ENCODE data around the gene VSNL1. TPM values are rescaled to one million over a fixed set of nuclear protein-coding genes. Genes with fewer than 3 reads are reported as not detected.

Gene VSNL1
- total and polyA plus RNA-seq, 2 donors = 0.47 to 1.4 TPM

- H3K27ac ChIP-seq (ENCODE audit: low read depth in 1 of 2, low read length in 1 of 2) = no peak overlapping the region
- no peaks in the 10 kb centered on the region for H3K4me1 ChIP-seq (ENCODE audit: control insufficient read depth in 2 of 2, insufficient read depth in 2 of 2, low read length in 2 of 2)
- H3K4me3 ChIP-seq (ENCODE audit: low read length in 2 of 2) = no peak overlapping the region
- no peaks in the 10 kb centered on the region for H3K27me3 ChIP-seq (ENCODE audit: control insufficient read depth in 2 of 2, insufficient read depth in 1 of 2, low read length in 1 of 2)
- no peak for DNase-seq (ENCODE audit: low read depth in 6 of 9, low spot score in 9 of 9)
- 91% methylated on average over 4 of the region's 4 CpGs for WGBS
- no peaks in the 10 kb centered on the region for H3K9me3 ChIP-seq (ENCODE audit: control insufficient read depth in 2 of 2, insufficient read depth in 1 of 2, low read length in 1 of 2)
- H3K36me3 ChIP-seq (ENCODE audit: control insufficient read depth in 2 of 2, insufficient read depth in 2 of 2, low read length in 1 of 2) = no peaks in the 10 kb centered on the region
Observed at GRCh38 chr2:17584689-17585088, 44.2 kb downstream of the VSNL1 start.

DNA sequence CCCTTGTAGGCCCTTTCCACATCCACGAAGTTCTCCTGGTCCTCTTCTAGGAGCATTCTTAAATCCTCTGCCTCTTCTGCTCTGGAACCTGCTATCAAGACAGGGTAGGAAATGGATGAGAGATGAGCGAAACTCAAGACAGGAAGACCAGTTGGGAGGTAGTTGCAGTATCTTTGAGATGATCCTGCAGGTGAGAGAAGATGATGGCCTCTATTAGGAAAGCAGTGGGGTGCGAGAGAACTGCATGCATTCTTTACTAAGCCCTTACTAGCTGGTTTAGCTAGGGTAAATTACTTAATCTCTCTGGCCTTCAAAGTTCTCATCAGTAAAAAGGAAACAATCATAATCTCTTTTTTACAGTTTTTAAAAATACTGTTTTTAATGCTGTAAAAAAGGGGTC, 47.0 kb downstream of the VSNL1 start:
- H3K36me3 ChIP-seq (ENCODE audit: control insufficient read depth in 2 of 2, insufficient read depth in 2 of 2, low read length in 1 of 2) = no peaks in the 10 kb centered on the region
- 87% methylated on average over 3 of the region's 3 CpGs for WGBS
- H3K4me3 ChIP-seq (ENCODE audit: low read length in 2 of 2) = no peak overlapping the region

DNA sequence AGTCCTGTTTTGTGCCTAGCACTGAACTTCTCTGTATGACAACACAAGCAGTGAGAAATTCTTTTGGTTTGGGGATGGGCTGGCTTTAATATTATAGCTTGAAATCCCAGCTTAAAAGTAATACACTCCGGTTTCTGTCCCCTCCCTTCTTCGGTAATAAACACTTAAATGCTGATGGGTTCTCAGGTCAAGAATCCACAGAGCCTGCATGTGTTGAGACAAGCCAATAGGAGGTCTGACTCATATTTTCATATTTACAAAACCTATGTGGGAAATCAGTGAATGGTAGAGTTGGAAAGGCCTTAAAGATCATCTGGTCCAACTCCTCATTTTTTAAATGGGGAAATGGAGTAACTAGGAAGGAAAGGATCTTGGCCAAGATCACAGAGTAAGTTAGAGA, 47.5 kb downstream of the VSNL1 start:
- Histone ChIP-seq H3K4me3 (ENCODE audit: low read length in 2 of 2) (no peak overlapping the region), H3K27me3 (ENCODE audit: control insufficient read depth in 2 of 2, insufficient read depth in 1 of 2, low read length in 1 of 2) (no peaks in the 10 kb centered on the region), H3K9me3 (ENCODE audit: control insufficient read depth in 2 of 2, insufficient read depth in 1 of 2, low read length in 1 of 2) (no peaks in the 10 kb centered on the region), H3K36me3 (ENCODE audit: control insufficient read depth in 2 of 2, insufficient read depth in 2 of 2, low read length in 1 of 2) (no peaks in the 10 kb centered on the region), H3K27ac (ENCODE audit: low read depth in 1 of 2, low read length in 1 of 2) (no peak overlapping the region), H3K4me1 (ENCODE audit: control insufficient read depth in 2 of 2, insufficient read depth in 2 of 2, low read length in 2 of 2) (no peaks in the 10 kb centered on the region)
- DNase-seq (ENCODE audit: low read depth in 6 of 9, low spot score in 9 of 9) = no peak
- WGBS = 91% methylated on average over 2 of the region's 2 CpGs

More for the DNA sequence above, 47.0 kb downstream of the VSNL1 start:
- Histone ChIP-seq H3K4me1 (ENCODE audit: control insufficient read depth in 2 of 2, insufficient read depth in 2 of 2, low read length in 2 of 2) (no peaks in the 10 kb centered on the region), H3K27me3 (ENCODE audit: control insufficient read depth in 2 of 2, insufficient read depth in 1 of 2, low read length in 1 of 2) (no peaks in the 10 kb centered on the region), H3K27ac (ENCODE audit: low read depth in 1 of 2, low read length in 1 of 2) (no peak overlapping the region), H3K9me3 (ENCODE audit: control insufficient read depth in 2 of 2, insufficient read depth in 1 of 2, low read length in 1 of 2) (no peaks in the 10 kb centered on the region)
- DNase-seq (ENCODE audit: low read depth in 6 of 9, low spot score in 9 of 9) = no peak

DNA sequence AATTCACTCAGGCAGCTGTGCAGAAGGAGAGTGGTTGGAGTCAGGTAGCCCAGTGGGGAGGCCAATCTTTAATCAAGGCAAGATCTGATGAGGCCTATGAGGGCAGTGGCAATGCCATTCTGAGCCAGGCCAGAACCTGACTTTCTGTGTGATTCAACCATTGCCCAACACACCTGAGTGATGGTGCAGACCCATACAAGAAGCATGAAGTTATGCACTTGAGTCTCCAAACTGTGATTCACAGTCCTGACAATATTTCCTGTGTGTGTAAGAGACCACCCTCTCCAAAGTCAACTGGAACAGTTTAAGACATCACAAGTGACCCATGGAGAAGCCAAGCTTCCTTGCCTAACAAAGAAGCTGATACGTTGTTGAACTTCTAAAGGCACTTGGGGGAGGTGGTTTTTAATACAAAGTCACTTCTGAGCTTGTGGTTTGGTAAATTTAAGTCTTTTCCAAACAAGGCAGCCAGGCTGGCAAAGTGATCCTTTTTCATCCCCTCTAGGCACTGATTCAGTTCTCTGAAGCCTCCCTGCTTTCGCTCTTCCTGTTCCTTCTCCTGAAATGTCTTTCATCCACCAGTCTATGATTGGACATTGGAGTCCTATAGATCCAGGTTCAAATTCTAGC, 49.0 kb downstream of the VSNL1 start:
- no peaks in the 10 kb centered on the region for H3K4me1 ChIP-seq (ENCODE audit: control insufficient read depth in 2 of 2, insufficient read depth in 2 of 2, low read length in 2 of 2)
- no peaks in the 10 kb centered on the region for H3K27me3 ChIP-seq (ENCODE audit: control insufficient read depth in 2 of 2, insufficient read depth in 1 of 2, low read length in 1 of 2)
- 94% methylated on average over 2 of the region's 2 CpGs for WGBS

GRCh38 chr2:17590342-17590911, 49.9 kb downstream of the VSNL1 start:
- Histone ChIP-seq H3K4me3 (ENCODE audit: low read length in 2 of 2) (no peak overlapping the region), H3K27ac (ENCODE audit: low read depth in 1 of 2, low read length in 1 of 2) (peak overlapping the region in 1 of 2 donors; percentile 42), H3K36me3 (ENCODE audit: control insufficient read depth in 2 of 2, insufficient read depth in 2 of 2, low read length in 1 of 2) (no peaks in the 10 kb centered on the region), H3K27me3 (ENCODE audit: control insufficient read depth in 2 of 2, insufficient read depth in 1 of 2, low read length in 1 of 2) (no peaks in the 10 kb centered on the region), H3K4me1 (ENCODE audit: control insufficient read depth in 2 of 2, insufficient read depth in 2 of 2, low read length in 2 of 2) (no peaks in the 10 kb centered on the region), H3K9me3 (ENCODE audit: control insufficient read depth in 2 of 2, insufficient read depth in 1 of 2, low read length in 1 of 2) (no peaks in the 10 kb centered on the region)
- 81% methylated on average over 2 of the region's 2 CpGs for WGBS
- DNase-seq (ENCODE audit: low read depth in 6 of 9, low spot score in 9 of 9) = no peak

More for the DNA sequence above, 49.0 kb downstream of the VSNL1 start:
- no peaks in the 10 kb centered on the region for H3K9me3 ChIP-seq (ENCODE audit: control insufficient read depth in 2 of 2, insufficient read depth in 1 of 2, low read length in 1 of 2)
- no peaks in the 10 kb centered on the region for H3K36me3 ChIP-seq (ENCODE audit: control insufficient read depth in 2 of 2, insufficient read depth in 2 of 2, low read length in 1 of 2)
- peak overlapping the region in 1 of 2 donors; percentile 65 for H3K27ac ChIP-seq (ENCODE audit: low read depth in 1 of 2, low read length in 1 of 2)
- DNase-seq (ENCODE audit: low read depth in 6 of 9, low spot score in 9 of 9) = no peak
- H3K4me3 ChIP-seq (ENCODE audit: low read length in 2 of 2) = no peak overlapping the region

DNA sequence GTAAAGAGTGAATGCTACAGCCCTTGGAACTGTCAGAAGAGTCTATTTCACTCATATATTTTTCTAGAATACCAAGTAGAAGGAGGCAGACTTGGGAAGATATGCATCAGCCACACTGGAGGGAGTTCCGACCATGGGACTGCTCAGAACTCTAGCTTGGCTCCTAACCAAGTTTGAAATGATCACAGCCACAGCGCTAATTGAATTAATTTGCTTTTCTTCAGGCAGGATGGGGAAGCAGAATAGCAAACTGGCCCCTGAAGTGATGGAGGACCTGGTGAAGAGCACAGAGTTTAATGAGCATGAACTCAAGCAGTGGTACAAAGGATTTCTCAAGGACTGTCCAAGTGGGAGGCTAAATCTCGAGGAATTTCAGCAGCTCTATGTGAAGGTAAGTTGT, 51.4 kb downstream of the VSNL1 start:
- no peak for DNase-seq (ENCODE audit: low read depth in 6 of 9, low spot score in 9 of 9)
- H3K9me3 ChIP-seq (ENCODE audit: control insufficient read depth in 2 of 2, insufficient read depth in 1 of 2, low read length in 1 of 2) = no peaks in the 10 kb centered on the region
- H3K4me3 ChIP-seq (ENCODE audit: low read length in 2 of 2) = no peak overlapping the region
- H3K4me1 ChIP-seq (ENCODE audit: control insufficient read depth in 2 of 2, insufficient read depth in 2 of 2, low read length in 2 of 2) = no peaks in the 10 kb centered on the region
- H3K36me3 ChIP-seq (ENCODE audit: control insufficient read depth in 2 of 2, insufficient read depth in 2 of 2, low read length in 1 of 2) = no peaks in the 10 kb centered on the region
- H3K27me3 ChIP-seq (ENCODE audit: control insufficient read depth in 2 of 2, insufficient read depth in 1 of 2, low read length in 1 of 2) = no peaks in the 10 kb centered on the region
- 88% methylated on average over 3 of the region's 3 CpGs for WGBS
- no peak overlapping the region for H3K27ac ChIP-seq (ENCODE audit: low read depth in 1 of 2, low read length in 1 of 2)

DNA sequence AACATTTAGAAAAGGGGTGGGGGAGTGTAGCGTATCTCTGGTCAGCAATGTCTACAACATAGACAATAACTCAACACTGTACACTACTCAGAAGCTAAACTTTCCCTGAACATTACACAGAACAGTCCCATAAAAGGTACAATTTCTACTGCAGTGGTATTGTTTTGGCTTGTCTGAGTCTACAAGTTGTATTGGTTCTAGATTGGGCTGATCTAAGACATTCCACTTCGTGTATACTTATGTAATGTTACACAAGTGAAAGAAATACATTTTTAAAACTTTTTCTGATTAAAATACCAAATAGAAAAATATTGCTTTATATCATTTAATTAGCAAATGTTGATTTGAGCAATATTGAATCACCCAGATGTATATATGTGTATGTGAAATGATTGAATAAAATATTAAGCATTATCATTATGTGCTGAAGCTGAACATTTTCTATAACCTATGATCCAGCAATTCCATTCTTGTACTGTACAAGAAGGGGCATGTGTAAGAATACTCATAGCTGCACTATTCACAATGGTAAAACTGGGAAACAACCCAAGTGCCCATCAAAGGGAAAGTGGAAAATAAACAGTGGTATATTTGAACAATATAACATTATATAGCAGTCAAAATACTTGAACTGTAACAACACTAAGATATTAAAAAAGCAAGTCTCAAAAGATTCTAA, 52.4 kb downstream of the VSNL1 start:
- Histone ChIP-seq H3K4me3 (ENCODE audit: low read length in 2 of 2) (no peak overlapping the region), H3K4me1 (ENCODE audit: control insufficient read depth in 2 of 2, insufficient read depth in 2 of 2, low read length in 2 of 2) (no peaks in the 10 kb centered on the region), H3K9me3 (ENCODE audit: control insufficient read depth in 2 of 2, insufficient read depth in 1 of 2, low read length in 1 of 2) (no peaks in the 10 kb centered on the region), H3K27ac (ENCODE audit: low read depth in 1 of 2, low read length in 1 of 2) (no peak overlapping the region), H3K27me3 (ENCODE audit: control insufficient read depth in 2 of 2, insufficient read depth in 1 of 2, low read length in 1 of 2) (no peaks in the 10 kb centered on the region), H3K36me3 (ENCODE audit: control insufficient read depth in 2 of 2, insufficient read depth in 2 of 2, low read length in 1 of 2) (no peaks in the 10 kb centered on the region)
- no peak for DNase-seq (ENCODE audit: low read depth in 6 of 9, low spot score in 9 of 9)
- WGBS = 90% methylated on average over 2 of the region's 2 CpGs

- Histone ChIP-seq H3K27ac (ENCODE audit: low read depth in 1 of 2, low read length in 1 of 2) (no peak overlapping the region), H3K4me1 (ENCODE audit: control insufficient read depth in 2 of 2, insufficient read depth in 2 of 2, low read length in 2 of 2) (no peaks in the 10 kb centered on the region), H3K36me3 (ENCODE audit: control insufficient read depth in 2 of 2, insufficient read depth in 2 of 2, low read length in 1 of 2) (no peaks in the 10 kb centered on the region), H3K9me3 (ENCODE audit: control insufficient read depth in 2 of 2, insufficient read depth in 1 of 2, low read length in 1 of 2) (no peaks in the 10 kb centered on the region), H3K27me3 (ENCODE audit: control insufficient read depth in 2 of 2, insufficient read depth in 1 of 2, low read length in 1 of 2) (no peaks in the 10 kb centered on the region), H3K4me3 (ENCODE audit: low read length in 2 of 2) (no peak overlapping the region)
- 98% methylated on average over 2 of the region's 2 CpGs for WGBS
- DNase-seq (ENCODE audit: low read depth in 6 of 9, low spot score in 9 of 9) = no peak
Observed at GRCh38 chr2:17593445-17593840, 52.9 kb downstream of the VSNL1 start.

- no peaks in the 10 kb centered on the region for H3K36me3 ChIP-seq (ENCODE audit: control insufficient read depth in 2 of 2, insufficient read depth in 2 of 2, low read length in 1 of 2)
- no peak overlapping the region for H3K27ac ChIP-seq (ENCODE audit: low read depth in 1 of 2, low read length in 1 of 2)
- H3K9me3 ChIP-seq (ENCODE audit: control insufficient read depth in 2 of 2, insufficient read depth in 1 of 2, low read length in 1 of 2) = no peaks in the 10 kb centered on the region
- H3K4me3 ChIP-seq (ENCODE audit: low read length in 2 of 2) = no peak overlapping the region
- WGBS = 92% methylated on average over 6 of the region's 6 CpGs
- no peak for DNase-seq (ENCODE audit: low read depth in 6 of 9, low spot score in 9 of 9)
- H3K27me3 ChIP-seq (ENCODE audit: control insufficient read depth in 2 of 2, insufficient read depth in 1 of 2, low read length in 1 of 2) = no peaks in the 10 kb centered on the region
- H3K4me1 ChIP-seq (ENCODE audit: control insufficient read depth in 2 of 2, insufficient read depth in 2 of 2, low read length in 2 of 2) = no peaks in the 10 kb centered on the region
Observed at GRCh38 chr2:17593841-17594491, 53.5 kb downstream of the VSNL1 start.

All from thymus (tissue), 11 donors.